EL (cell line): ENCODE results near the gene GMDS.

Source experiments
- DNase-seq: peaks from one replicate; pipeline ENCODE4 v3.0.0-alpha.2; 2016

Gene GMDS

GRCh38 chr6:1635305-1636010, 609.9 kb downstream of the GMDS start:
- no peak for DNase-seq

- no peak for DNase-seq
These were observed 611.3 kb downstream of the GMDS start for GRCh38 chr6:1634081-1634480.

- no peak for DNase-seq
These were observed 611.9 kb downstream of the GMDS start for GRCh38 chr6:1633366-1634021.

- no peak for DNase-seq
These were observed 614.2 kb downstream of the GMDS start for GRCh38 chr6:1631251-1631650.

- peak; percentile 32 for DNase-seq
These were observed 614.6 kb downstream of the GMDS start for GRCh38 chr6:1630771-1631217.

- DNase-seq = no peak
These were observed 615.1 kb downstream of the GMDS start for GRCh38 chr6:1630212-1630770.

GRCh38 chr6:1629316-1629715, 616.1 kb downstream of the GMDS start:
- no peak for DNase-seq

GRCh38 chr6:1627827-1628560, 617.4 kb downstream of the GMDS start:
- no peak for DNase-seq

- no peak for DNase-seq
These were observed 618.9 kb downstream of the GMDS start for GRCh38 chr6:1626481-1626880.

GRCh38 chr6:1625794-1626435, 619.5 kb downstream of the GMDS start:
- DNase-seq = no peak

- peak; percentile 63 for DNase-seq
These were observed 620.3 kb downstream of the GMDS start for GRCh38 chr6:1624851-1625781.

GRCh38 chr6:1624058-1624850, 621.2 kb downstream of the GMDS start:
- DNase-seq = no peak

GRCh38 chr6:1623769-1624057, 621.7 kb downstream of the GMDS start:
- no peak for DNase-seq

- no peak for DNase-seq
These were observed 622.3 kb downstream of the GMDS start for GRCh38 chr6:1622851-1623768.

GRCh38 chr6:1622220-1622850, 623.1 kb downstream of the GMDS start:
- DNase-seq = no peak

- no peak for DNase-seq
These were observed 624.2 kb downstream of the GMDS start for GRCh38 chr6:1621070-1621701.

GRCh38 chr6:1620504-1621069, 624.8 kb downstream of the GMDS start:
- no peak for DNase-seq

- no peak for DNase-seq
These were observed 625.5 kb downstream of the GMDS start for GRCh38 chr6:1619673-1620503.
